Posterior cingulate gyrus (tissue), 11 donors: ENCODE measurements around the gene MAP3K12.
"Not testable (repeated sequence)": the region's sequence is repeated elsewhere in the genome, so short reads cannot be mapped to it uniquely, and the experiment has no call there.

Source experiments
- DNase-seq, 10 donors: peaks; one replicate each; pipeline versions ENCODE4 v3.0.0 to v3.0.0-alpha.2; 2020 to 2021; ENCODE audit warnings: mixed read lengths in 3 of 10
- intact Hi-C: fragments of 100-400 bp; cut with DNase I; formaldehyde crosslinking; loops from one replicate; pipeline ENCODE4 v1.15.1; 2023

MAP3K12 gene

GRCh38 chr12:53452159-53453077 lies 46.8 kb downstream of the MAP3K12 start:
- peak; percentile 73 to 97 (median 81) for DNase-seq
- intact Hi-C loops: loop anchor here (2.0 kb wide), 1 partner anchor 48 kb away; the partner anchor contains the start of gene TARBP2

GRCh38 chr12:53451661-53452158 lies 47.5 kb downstream of the MAP3K12 start, which contains the start of gene PCBP2:
PCBP2 (plus strand) TSS chr12:53452102; CDS start chr12:53454801, 2,699 bp downstream.
- intact Hi-C loops: loop anchor here (2.0 kb wide), 1 partner anchor 49 kb away; the partner anchor contains the start of gene TARBP2
- DNase-seq: peak; percentile 97 to 100 (median 99)

GRCh38 chr12:53450936-53451335 lies 48.3 kb downstream of the MAP3K12 start:
- intact Hi-C loops: no loop called here
- DNase-seq: no peak

GRCh38 chr12:53444593-53445325 lies 54.5 kb downstream of the MAP3K12 start:
- DNase-seq, intact Hi-C loops: not testable (repeated sequence)

GRCh38 chr12:53443955-53444354 lies 55.3 kb downstream of the MAP3K12 start:
- intact Hi-C loops: no loop called here
- DNase-seq: no peak

- DNase-seq: peak; percentile 96 to 99 (median 96)
- intact Hi-C loops: no loop called here
Measured at GRCh38 chr12:53441040-53441833, 58.0 kb downstream of the MAP3K12 start, which contains the start of gene PRR13. PRR13 (plus strand) TSS chr12:53441734; CDS start chr12:53442715, 981 bp downstream.

GRCh38 chr12:53439582-53439981 lies 59.7 kb downstream of the MAP3K12 start:
- DNase-seq, intact Hi-C loops: not testable (repeated sequence)

- intact Hi-C loops, DNase-seq: not testable (repeated sequence)
Measured at GRCh38 chr12:53435326-53435725, 63.9 kb downstream of the MAP3K12 start.

- DNase-seq: no peak
- intact Hi-C loops: no loop called here
Measured at GRCh38 chr12:53431187-53431586, 68.1 kb downstream of the MAP3K12 start.

- no peak for DNase-seq
- intact Hi-C loops: no loop called here
Measured at GRCh38 chr12:53430116-53430515, 69.1 kb downstream of the MAP3K12 start.
